HG03025 (cell line): ENCODE data around the gene ACTR3C.

Source experiments
- ATAC-seq: cut with Tn5 transposase; IDR thresholded peaks from one replicate; pipeline ENCODE4 v1.9.1; 2021; ENCODE audit warnings: mild to moderate bottlenecking, moderate library complexity; ENCODE audit not compliant: unreplicated experiment, low FRiP score

The ACTR3C gene

DNA sequence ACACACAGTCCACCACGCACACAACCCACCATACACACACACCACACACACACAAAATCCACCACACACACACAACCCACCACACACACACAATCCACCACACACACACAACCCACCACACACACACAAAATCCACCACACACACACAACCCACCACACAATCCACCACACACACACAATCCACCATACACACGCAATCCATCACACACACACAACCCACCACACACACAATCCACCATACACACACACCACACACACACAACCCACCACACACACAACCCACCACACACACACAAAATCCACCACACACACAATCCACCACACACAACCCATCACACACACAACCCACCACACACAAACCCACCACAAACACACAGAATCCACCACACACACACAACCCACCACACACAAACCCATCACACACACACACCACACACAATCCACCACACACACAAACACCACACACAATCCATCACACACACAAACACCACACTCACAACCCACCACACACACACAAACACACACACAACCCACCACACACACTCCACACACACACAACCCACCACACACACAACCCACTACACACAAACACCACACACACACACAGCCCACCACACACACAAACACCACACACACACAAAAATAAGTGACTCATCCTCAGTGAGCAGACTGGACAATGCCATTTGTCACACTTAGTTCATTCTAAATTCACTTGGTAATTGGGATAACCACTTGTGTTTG, 36.4 kb upstream of the ACTR3C start:
- ATAC-seq: no peak

DNA sequence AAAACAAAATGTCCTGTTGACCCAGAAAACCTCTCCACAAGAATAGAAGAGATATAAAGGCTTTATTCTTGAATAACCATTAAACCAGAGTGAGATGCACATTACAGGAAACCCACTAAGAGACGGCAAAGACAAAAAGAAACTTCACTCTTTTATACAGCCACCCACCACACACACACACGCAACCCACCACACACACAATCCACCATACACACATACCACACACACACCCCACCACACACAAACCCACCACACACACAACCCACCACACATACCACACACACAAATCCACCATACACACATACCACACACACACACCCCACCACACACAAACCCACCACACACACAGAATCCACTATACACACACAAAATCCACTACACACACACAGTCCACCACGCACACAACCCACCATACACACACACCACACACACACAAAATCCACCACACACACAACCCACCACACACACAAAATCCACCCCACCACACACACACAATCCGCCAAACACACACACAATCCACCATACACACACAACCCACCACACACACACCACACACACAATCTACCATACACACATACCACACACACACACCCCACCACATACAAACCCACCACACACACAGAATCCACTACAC, 35.8 kb upstream of the ACTR3C start:
- ATAC-seq: no peak

DNA sequence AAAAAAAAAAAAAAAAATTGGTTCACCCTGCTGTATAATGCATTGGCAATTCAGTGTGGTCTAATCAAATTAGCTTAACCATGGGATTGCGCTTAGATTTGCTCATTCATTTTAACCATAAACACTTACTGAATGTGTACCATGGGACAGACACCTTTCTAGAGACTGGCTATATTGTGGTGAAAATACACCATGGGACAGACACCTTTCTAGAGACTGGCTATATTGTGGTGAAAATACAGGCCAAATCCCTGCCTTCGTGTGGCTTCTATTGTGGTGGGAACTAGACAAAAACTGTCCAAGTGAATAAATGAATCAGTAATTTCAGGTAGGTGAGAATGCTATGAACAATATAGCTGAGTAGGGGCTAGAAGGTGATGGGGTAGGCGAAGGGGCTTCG, 35.1 kb upstream of the ACTR3C start:
- no peak for ATAC-seq

DNA sequence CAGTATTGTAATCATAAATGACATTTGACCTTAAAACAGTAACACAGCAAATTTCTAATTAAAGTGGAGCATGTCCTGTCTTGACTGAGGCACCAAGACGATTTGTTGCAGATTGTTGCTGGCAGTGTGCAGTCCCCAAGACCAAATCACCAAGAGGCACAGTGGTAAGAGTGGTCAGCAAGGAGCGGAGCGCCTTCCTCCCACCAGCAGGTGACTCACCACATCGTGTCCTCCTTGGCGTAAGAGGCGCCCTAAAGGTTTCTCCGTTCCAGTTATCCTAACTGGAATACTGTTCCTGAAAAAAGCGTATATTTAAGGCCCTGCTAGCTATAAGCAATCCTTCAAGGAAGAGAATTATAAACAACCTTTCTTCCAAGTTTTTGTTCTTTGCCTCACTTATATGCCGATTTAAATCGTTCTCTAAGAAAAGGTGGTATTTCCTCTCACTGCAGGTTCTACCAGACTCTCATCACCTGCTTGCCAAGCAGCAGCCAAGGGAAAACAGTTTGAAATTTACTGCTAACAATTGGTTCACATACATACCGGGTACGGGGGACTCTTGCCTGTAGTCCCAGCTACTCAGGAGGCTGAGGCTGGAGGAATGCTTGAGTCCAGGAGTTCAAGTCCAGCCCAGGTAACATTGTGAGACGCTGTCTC, 34.6 kb upstream of the ACTR3C start:
- ATAC-seq: peak; percentile 14

DNA sequence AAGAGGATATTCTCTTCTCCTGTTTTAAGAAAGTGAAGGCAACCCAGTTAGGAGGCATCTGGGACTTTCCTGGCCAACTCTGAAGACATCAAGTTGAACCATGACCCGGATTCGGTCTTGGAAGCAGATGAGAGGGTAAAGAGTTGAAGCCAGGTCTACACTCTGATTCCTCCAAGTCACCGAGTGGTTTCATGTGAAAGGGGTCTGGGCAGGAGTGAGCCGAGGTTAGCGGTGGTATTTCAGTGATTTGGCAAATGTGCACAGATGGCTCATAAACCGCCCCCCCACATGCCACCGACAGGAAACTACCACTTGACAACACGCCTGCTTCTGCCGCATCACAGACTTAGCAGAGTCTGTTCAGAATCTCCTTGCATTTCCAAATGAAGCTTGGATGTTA, 33.9 kb upstream of the ACTR3C start:
- peak; percentile 53 for ATAC-seq

DNA sequence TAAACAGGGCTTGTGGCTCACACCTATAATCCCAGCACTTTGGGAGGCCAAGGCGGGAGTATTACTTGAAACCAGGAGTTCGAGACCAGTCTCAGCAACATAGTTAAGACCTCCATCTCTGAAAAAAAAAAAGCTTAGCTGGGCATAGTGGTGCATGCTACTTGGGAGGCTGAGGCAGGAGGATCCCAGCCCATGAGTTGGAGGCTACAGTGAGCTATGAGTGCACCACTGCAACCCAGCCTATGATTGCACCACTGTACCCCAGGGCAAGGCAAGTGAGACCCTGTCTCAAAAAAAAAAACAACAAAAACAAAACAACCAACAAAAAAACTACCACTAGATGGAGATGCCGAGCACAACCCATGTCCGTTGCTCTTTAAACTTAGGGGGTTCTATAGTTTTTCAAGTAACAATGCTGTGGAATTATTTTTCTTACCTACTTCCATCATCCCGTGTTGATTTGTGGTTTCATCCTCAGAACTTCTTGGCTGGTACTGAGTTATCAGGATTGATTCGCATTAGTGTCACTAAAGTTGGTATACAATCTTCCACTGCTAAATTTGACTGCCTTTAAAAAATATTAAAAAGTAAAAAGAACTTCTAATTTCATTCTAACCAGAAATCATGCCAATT, 33.0 kb upstream of the ACTR3C start:
- ATAC-seq: no peak

DNA sequence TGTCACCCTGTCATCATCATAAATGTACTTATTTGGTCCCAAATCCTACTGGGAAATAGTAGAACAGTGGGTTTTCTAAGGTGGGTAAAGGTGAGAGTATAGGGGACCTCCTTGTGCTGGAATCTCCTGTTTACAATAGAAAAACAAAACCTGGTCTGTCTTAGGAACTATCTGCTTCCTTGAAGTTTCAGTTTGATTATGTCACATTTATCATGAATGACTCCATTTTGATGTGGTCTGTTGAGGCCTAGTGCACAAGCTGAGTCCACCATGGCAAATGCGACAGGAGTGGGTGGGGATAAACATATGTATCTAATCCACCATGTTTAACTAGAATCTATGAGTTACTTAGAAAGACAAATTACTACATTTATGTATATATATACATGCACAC, 32.3 kb upstream of the ACTR3C start:
- no peak for ATAC-seq

DNA sequence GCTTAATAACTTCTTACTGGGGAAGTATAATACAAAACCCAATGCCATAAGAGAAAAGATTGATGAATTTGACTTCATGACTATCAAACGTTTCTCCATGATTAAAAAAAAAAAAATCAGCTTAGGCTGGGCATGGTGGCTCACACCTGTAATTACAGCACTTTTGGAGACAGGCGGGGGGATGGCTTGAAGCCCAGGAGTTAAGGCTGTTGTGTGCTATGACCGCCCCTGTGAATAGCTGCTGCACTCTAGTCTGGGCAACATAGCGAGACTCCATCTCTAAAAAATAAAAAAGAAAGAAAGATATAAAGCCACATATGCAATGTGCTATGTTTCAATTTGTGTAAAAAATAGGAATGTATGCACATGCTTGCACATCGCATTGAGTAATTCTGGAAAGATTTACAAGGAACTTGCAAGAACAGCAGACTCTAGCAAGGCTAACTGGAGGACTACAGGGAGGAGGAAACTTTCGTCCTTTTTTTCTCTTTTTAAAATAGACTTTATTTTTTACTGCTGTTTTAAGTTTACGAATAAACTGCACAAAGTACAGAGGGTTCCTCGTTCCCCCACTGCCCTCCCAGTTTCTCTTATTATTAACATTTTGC, 28.3 kb upstream of the ACTR3C start:
- no peak for ATAC-seq

DNA sequence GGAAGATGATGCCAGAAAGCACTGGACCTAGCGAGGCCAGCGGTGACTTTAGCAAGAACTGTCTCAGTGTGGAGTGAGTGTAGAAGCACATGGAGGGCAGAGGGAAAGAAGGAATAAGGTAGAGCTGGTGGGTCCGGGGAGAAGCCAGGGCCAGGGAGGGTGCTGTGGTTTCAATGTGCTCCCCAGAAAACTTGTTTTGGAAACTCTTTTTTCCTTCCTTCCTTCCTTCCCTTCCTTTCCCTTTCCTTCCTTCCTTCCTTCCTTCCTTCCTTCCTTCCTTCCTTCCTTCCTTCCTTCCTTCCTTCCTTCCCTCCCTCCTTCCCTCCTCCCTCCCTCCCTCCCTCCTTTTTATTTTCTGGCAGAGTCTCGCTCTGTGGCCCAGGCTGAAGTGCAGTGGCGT, 23.6 kb upstream of the ACTR3C start:
- ATAC-seq: no peak

DNA sequence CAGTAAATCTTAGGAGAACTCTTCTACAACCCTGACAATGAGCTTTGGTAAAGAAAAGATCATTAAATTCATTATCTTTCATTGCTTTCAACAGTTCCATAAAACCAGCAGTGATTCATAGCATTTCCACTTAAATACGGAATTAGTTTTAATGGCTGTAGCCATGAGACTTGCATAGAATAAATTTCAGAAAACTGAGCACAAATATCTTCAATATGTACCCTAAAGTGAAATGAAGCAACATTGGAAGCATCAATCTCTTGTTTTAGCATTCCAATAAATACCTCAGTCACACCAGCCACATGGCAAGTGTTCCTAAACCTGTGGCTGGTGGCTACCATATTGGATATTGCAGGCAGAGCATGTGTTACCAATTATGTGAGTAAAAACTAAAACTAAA, 21.7 kb upstream of the ACTR3C start:
- no peak for ATAC-seq

DNA sequence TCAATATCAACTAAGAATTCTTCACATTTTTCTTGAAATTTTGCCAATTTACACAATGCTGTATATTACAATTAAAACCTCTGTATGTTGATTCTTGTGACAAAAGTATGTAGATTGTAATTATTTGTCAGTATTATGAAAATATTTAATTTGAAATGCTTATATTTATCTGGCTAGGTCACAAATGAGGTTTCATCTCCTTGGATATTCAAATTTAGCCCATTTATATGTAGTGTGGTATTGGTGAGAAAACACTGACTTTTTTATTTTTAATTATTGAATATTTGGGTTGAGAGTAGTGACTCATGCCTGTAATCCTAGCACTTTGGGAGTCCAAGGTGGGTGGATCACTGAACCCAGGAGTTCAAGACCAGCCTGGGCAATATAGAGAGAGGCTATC, 21.0 kb upstream of the ACTR3C start:
- no peak for ATAC-seq

DNA sequence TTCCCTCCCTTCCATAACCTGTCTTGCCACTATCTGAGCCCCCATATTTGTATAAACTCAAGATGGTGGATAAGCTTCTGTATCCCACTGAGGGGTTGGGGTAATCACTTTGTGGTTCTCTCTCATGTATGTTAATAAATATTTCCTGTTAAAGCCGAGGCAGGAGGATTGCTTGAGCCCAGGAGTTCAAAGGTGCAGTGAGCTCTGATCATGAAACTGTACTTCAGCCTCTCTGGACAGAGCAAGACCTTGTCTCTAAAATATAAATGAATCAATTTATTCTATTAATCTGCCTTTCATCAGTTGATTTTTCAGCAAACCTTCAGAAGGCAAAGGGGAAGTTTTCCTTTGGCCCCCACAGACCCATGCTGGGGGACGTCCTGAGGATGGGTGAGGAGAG, 19.9 kb upstream of the ACTR3C start:
- ATAC-seq: no peak

DNA sequence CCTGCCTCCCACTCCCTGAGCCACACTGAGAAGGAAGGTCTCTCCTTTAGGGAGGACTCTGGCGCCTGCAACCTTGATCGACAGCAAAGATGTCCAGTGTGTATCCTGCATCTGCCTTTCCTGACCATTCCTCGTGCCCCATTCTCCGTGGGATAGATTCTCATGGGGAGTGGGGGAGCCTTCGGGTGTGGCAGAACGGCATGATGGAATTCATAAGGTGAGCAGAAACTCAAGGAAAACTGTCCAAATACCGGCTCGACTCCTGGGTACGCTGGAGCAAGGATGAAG, 18.7 kb upstream of the ACTR3C start:
- no peak for ATAC-seq

DNA sequence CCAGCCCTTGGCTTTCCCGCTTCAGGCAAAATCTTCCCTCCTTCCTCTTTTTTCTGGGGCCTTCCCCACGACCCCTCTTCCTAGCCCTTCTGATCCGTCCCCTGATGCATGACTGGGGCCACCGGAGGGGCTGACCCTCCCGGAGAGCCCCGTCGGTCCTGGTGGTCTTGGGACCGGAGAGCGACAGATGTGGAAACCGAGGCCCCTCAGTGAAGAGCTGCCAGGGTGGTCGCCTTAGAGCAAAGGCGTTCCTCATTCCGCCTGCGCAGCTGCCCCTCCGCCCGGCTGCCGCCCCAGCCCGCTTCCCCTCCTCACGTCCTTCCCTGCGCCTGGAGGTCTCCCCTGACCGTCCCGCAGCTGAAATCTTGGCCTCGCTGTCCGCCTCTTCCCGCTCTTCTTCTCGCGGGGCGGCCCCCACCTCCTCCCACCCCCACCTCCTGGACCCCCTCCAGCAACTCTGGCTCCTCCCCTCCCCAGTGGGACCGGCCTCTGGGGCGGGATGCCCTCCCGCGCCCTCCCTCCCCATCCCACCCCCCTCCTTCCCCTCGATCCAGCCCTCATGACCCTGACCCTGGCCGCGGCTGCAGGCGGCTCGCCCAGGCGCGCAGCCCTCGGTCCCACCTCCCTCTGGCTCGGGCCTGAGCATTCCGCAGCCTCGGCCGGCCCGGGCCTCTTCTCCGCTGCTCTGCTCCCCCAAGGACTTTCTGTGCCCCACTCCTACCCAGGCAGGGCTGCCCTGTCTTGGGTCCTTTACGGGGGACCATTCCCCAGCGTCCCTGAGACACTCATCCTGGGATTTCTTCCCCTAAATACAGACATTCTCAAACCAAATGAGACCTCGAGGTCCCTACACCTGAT, 18.1 kb upstream of the ACTR3C start, which contains the start of gene RARRES2:
RARRES2 (minus strand) TSS at position 367 of the 858 bp plus-strand sequence. CDS start 1,020 bp downstream, outside the sequence.
- no peak for ATAC-seq

DNA sequence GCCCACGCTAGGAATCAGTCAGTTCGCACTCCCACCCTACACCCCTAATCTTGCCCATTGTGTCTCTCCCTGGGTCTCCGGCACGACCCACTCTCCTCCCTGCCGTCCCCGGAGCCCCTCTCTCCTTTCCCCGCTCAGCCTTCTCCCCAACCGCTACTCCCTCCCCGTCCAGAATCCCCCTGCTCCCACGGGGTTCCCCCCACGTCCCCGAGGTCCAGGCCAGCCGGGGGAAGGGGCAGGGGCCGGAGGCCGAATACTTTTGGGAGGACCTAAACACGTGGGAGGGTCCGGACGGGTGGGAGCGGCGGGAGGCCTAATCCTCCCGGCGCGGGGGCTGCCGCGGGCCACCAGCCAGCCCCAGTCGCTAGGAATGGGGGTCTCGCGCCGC, 17.5 kb upstream of the ACTR3C start:
- no peak for ATAC-seq

DNA sequence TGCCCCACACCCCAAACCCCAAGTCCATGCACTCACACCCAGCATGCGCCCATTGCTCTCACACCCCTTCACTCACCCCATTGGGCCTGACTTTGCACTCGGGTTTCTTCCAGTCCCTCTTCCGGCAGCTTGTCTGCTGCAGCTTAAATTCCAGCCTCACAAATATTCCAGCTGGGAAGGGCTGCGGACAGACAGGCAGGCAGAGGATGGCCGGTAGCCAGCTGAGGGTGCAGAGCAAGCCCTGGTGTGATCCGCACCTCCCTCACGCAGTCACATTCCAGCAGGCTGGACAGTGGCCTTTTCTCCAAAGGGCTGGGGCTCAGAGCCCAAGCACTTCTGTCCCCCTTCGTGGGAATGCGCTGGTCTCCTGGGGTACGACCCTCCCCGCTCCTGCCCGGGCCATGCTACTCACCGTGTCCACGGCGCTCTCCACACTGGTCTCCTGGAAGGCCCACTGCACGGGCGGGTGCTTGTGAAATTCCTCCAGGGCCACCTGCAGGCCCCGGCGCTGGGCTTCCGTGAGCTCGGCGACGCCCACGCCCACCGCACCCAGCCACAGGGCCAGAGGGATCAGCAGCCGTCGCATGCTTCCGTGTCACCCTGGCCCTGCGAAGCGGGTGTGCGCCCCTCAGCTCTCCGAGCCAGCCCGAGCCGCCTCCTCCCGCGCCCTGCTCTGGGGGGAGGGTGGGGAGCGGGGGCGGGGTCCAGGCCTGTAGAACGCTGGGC, 16.8 kb upstream of the ACTR3C start:
- ATAC-seq: no peak

DNA sequence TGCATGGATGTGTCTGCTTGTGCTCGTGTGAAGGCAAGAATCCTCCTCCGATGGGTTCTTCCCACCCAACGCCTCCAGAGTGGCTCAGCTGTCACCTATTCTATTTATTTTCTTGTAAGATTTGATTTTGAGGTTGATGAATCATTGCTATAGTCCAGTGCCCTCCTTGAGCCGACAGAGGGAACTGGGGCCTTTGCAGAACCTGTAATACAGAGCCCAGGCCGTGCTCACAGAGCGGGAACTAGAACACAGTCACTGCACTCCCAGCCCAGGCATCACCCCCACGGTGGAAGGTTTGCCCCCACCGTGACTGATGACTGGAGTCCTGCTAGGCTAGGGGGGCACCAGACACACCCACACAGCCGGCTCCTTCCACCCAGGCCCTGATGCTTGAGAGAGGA, 16.1 kb upstream of the ACTR3C start:
- ATAC-seq: no peak

DNA sequence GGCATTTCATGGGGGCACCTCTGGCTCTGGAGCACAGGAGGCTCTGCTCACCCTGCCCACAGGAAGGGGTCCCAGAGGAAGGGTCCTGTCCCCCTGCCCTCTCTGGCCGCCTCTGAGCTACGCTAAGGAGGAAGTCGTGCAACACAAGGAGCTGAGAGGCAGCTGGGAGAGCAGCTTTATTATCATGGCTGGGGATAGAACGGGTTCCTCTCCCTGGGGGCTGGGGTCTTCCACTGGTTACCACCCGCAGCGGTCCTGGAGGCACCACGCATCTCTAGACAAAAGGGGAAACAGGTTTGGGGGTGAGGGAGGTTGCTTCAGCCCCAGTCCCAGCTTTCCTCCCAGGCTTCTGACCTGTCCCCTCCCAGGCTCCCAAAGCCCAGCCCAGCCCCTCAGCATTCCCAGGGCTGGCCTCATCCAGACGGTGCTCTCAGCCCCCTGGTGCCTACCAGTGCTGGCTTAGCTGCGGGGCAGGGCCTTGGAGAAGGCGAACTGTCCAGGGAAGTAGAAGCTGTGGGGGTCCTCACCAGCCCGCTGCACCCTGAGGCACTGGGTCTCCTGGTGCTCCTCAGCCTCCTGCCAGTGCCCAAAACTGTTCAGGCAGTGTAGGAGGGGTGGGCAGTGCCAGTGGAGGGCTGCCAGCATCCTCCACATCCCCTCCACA, 15.0 kb upstream of the ACTR3C start:
- ATAC-seq: no peak

DNA sequence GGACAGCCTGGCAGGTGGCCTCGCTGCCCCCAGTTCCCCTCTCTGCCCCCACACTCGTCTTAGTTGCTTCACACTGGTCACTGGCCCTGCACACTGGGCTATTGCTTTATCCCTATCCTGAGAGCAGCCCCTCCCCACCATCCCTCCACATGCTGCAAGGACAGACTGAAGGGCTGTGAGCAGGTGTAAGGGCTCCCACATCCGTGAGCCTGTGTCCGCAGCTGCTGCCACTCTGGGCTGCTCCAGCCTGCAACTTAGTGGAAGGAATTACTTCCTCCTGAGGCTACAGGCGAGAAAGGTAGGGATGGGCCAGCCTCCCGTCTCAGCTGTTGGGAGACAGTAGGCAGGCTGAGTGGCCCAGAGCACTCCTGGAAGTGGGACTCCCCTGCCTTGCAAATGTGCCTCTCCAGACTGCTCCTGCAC, 14.3 kb upstream of the ACTR3C start:
- no peak for ATAC-seq
